Measurements from ENCODE around the gene DUS1L.

Gene DUS1L

DNA sequence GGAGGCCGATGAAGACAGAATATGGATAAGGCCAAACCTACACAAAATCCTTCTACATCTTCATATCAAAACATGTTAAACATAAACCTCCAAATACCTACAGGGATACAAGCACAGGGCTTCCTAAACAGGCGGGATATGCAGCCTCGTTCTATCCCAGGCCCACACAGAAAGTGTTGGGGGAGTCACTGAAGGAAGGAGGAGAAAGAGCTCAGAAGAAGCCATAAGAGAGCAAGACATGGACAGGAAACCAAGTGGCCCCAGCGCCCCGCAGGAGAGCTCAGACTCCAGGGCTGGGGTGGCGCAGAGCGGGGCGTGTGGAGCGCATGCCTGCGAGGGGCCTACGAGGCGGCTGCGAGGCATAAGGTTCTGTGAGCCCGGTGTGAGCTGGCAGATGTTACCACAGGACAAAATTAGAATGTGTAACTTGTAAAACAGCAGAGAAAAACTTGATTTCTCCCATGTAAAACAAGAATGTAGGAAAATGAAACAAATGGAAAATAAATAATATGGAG lies 43.4 kb upstream of the DUS1L start:
- H3K36me3 ChIP-seq (replicated peaks; ENCODE audit: low read depth, low read length) = no peaks in the 10 kb centered on the region
- H3K4me3 ChIP-seq (ENCODE audit: low read length) = no peak overlapping the region
- H3K27ac ChIP-seq (ENCODE audit: low read length) = no peak overlapping the region
- no peak overlapping the region for H2AFZ ChIP-seq (ENCODE audit: low read depth, low read length)
- H3K27me3 ChIP-seq (ENCODE audit: low read depth, low read length) = no peaks in the 10 kb centered on the region
- no peaks in the 10 kb centered on the region for H3K9me3 ChIP-seq (ENCODE audit: insufficient read depth, low read length)
- no peaks in the 10 kb centered on the region for H4K20me1 ChIP-seq (ENCODE audit: insufficient read depth, low read length)
- H3K79me2 ChIP-seq (ENCODE audit: low read length) = no peaks in the 10 kb centered on the region
- no peak overlapping the region for H3K9ac ChIP-seq (ENCODE audit: low read length)
- H3K4me2 ChIP-seq (ENCODE audit: low read length) = no peak overlapping the region
- peaks cover 17% of the 10 kb centered on the region for H3K4me1 ChIP-seq (ENCODE audit: low read length)
- TF ChIP-seq, protein P1, sequence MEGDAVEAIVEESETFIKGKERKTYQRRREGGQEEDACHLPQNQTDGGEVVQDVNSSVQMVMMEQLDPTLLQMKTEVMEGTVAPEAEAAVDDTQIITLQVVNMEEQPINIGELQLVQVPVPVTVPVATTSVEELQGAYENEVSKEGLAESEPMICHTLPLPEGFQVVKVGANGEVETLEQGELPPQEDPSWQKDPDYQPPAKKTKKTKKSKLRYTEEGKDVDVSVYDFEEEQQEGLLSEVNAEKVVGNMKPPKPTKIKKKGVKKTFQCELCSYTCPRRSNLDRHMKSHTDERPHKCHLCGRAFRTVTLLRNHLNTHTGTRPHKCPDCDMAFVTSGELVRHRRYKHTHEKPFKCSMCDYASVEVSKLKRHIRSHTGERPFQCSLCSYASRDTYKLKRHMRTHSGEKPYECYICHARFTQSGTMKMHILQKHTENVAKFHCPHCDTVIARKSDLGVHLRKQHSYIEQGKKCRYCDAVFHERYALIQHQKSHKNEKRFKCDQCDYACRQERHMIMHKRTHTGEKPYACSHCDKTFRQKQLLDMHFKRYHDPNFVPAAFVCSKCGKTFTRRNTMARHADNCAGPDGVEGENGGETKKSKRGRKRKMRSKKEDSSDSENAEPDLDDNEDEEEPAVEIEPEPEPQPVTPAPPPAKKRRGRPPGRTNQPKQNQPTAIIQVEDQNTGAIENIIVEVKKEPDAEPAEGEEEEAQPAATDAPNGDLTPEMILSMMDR (IDR thresholded peaks at IDR 0.05; ENCODE audit: low read depth, low read length) = no peak
- TF ChIP-seq EZH2phosphoT487 (IDR thresholded peaks at IDR 0.05; ENCODE audit: low read depth) = no peak

DNA sequence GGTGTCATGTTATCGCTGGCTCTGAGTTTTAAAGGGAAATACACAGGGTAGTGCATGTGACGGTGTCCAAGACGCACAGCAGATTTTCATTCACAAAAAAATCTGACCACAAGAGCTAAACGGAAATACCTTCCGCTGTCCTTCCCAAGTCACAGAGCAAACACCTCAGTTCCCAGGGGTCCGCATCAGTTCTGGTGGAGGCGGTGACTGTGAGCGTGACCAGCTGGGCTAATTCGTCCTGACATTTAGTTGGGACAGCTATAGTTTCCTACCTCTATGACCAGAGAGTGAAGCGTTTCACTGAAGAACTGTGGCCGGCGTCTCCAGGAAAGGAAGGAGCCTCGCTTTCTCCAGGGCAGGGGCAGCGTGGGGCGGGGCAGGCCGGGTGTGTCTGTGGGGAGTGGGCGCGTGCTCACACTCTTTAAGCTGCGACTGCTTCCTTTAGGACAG lies 42.9 kb upstream of the DUS1L start:
- Histone ChIP-seq H3K79me2 (ENCODE audit: low read length) (no peaks in the 10 kb centered on the region), H3K9me3 (ENCODE audit: insufficient read depth, low read length) (no peaks in the 10 kb centered on the region), H3K9ac (ENCODE audit: low read length) (no peak overlapping the region), H3K4me2 (ENCODE audit: low read length) (no peak overlapping the region), H2AFZ (ENCODE audit: low read depth, low read length) (no peak overlapping the region), H4K20me1 (ENCODE audit: insufficient read depth, low read length) (no peaks in the 10 kb centered on the region), H3K4me3 (ENCODE audit: low read length) (no peak overlapping the region), H3K36me3 (replicated peaks; ENCODE audit: low read depth, low read length) (no peaks in the 10 kb centered on the region), H3K4me1 (ENCODE audit: low read length) (peaks cover 17% of the 10 kb centered on the region), H3K27ac (ENCODE audit: low read length) (no peak overlapping the region), H3K27me3 (ENCODE audit: low read depth, low read length) (no peaks in the 10 kb centered on the region)
- TF ChIP-seq, protein P1 (IDR thresholded peaks at IDR 0.05; ENCODE audit: low read depth, low read length) = no peak
- TF ChIP-seq EZH2phosphoT487 (IDR thresholded peaks at IDR 0.05; ENCODE audit: low read depth) = no peak

DNA sequence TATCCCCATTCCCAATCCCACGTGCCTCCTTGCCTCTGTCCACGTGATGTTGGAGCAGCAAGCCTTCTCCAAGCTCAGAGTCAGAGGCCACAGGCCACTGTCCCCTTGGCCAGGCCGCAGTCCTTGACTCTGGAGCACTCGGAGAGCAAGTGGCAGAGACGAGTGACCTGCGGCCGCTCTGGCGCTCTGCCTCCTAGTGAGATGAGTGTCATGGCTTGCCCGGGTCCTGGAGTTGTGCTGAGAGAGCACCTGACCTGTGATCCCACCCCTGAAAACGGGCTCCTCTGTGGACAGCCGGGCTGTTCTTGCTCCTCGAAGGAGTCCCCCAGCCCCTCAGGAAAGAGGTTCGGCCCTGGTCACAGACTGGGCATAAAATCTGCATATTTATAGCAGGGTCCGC lies 42.4 kb upstream of the DUS1L start:
- Histone ChIP-seq H3K36me3 (replicated peaks; ENCODE audit: low read depth, low read length) (no peaks in the 10 kb centered on the region), H3K9me3 (ENCODE audit: insufficient read depth, low read length) (no peaks in the 10 kb centered on the region), H3K27ac (ENCODE audit: low read length) (no peak overlapping the region), H3K4me3 (ENCODE audit: low read length) (no peak overlapping the region), H3K27me3 (ENCODE audit: low read depth, low read length) (no peaks in the 10 kb centered on the region), H2AFZ (ENCODE audit: low read depth, low read length) (no peak overlapping the region), H3K9ac (ENCODE audit: low read length) (no peak overlapping the region), H4K20me1 (ENCODE audit: insufficient read depth, low read length) (no peaks in the 10 kb centered on the region), H3K4me2 (ENCODE audit: low read length) (no peak overlapping the region), H3K79me2 (ENCODE audit: low read length) (no peaks in the 10 kb centered on the region), H3K4me1 (ENCODE audit: low read length) (peaks cover 17% of the 10 kb centered on the region)
- no peak for TF ChIP-seq EZH2phosphoT487 (IDR thresholded peaks at IDR 0.05; ENCODE audit: low read depth)
- TF ChIP-seq, protein P1 (IDR thresholded peaks at IDR 0.05; ENCODE audit: low read depth, low read length) = no peak

DNA sequence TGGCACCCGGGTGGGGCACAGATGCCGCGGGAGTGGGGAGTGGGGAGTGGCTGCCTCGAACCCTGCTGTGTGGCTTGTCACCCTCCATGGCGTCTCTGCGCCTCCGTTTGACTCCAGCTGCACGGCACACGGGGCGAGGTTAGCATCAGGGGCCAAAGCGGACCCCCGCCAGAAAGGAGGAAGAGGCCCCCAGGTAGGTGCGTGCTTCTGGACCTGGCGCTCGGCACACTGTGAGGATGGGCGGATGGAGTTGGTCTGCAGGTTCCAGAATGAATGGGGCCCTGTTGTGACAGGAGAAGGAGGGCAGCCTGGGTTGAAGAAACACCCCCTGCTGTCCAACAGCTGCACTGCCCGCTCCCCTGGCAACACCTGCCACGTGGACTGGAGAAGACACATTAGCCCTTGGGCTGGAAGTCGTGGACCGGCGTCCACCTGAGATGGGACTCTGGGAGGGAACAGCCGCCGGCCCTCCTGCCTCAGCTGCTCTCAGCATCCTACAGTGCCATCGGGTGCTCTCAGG lies 41.8 kb upstream of the DUS1L start:
- Histone ChIP-seq H3K27ac (ENCODE audit: low read length) (no peak overlapping the region), H2AFZ (ENCODE audit: low read depth, low read length) (no peak overlapping the region), H3K79me2 (ENCODE audit: low read length) (no peaks in the 10 kb centered on the region), H3K27me3 (ENCODE audit: low read depth, low read length) (no peaks in the 10 kb centered on the region), H3K4me3 (ENCODE audit: low read length) (peak overlapping the region; percentile 87; the same call in 1 of the 2 replicates), H3K36me3 (replicated peaks; ENCODE audit: low read depth, low read length) (no peaks in the 10 kb centered on the region), H4K20me1 (ENCODE audit: insufficient read depth, low read length) (no peaks in the 10 kb centered on the region), H3K9ac (ENCODE audit: low read length) (no peak overlapping the region), H3K4me2 (ENCODE audit: low read length) (peak overlapping the region; percentile 98), H3K9me3 (ENCODE audit: insufficient read depth, low read length) (no peaks in the 10 kb centered on the region), H3K4me1 (ENCODE audit: low read length) (peaks cover 17% of the 10 kb centered on the region)
- TF ChIP-seq, protein P1 (IDR thresholded peaks at IDR 0.05; ENCODE audit: low read depth, low read length) = peak; percentile 21; the same call in 1 of the 2 replicates
- TF ChIP-seq EZH2phosphoT487 (IDR thresholded peaks at IDR 0.05; ENCODE audit: low read depth) = no peak
